GM19468 (cell line): Measurements from ENCODE around the gene USB1.
"Not testable (repeated sequence)": the region's sequence is repeated elsewhere in the genome, so short reads cannot be mapped to it uniquely, and the experiment has no call there.

Experiments used
- ATAC-seq: cut with Tn5 transposase; IDR thresholded peaks from one replicate; pipeline ENCODE4 v1.9.1; 2021; ENCODE audit warnings: mild to moderate bottlenecking, moderate library complexity, moderate number of reproducible peaks; ENCODE audit not compliant: unreplicated experiment; ENCODE audit errors: extremely low read depth

The USB1 gene

DNA sequence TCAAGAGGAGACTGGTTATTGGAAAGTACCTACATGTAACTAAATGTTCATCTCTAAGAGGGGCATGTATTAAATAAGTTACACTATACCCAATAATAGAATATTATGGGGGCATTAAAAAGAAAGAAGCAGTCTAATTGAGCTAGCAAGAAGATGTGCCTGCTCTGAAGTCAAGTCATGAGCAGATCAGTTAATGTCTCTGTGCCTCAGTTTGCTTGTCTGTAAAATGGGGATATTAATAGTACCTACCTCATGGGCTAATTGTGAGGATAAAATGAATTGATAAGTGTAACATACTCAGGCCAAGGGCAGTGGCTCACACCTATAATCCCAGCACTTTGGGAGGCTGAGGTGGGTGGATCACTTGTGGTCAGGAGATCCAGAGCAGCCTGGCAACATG, 33.3 kb upstream of the USB1 start:
- ATAC-seq: no peak

DNA sequence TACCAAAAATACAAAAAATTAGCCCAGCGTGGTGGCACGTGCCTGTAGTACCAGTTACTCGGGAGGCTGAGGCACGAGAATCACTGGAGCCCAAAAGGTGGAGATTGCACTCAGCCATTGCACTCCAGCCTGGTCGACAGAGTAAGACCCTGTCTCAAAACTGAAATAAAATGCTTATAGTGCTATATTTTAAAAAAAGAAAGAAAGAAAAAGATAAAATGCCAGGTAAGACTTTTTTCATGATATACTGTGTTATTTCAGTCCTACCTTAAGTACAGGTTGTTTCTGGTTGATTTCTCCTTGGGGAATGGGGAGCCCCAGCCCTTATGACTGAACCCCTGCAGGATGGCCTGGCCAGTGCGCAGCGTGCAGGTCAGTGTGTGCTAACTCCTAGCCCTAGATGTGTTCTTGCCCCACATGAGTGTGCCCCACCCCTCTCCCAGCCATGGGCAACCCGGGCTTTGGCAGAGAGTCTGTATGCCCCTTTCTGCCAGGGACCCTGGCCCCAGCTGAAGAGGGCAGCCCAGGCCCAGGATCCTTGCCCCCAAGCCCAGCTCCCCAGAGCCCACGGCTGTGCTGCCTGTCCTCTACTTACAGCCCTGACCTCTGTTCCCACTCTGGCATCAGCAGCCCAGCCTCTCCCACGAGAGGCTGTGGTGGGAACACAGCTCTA, 31.6 kb upstream of the USB1 start:
- ATAC-seq: no peak

DNA sequence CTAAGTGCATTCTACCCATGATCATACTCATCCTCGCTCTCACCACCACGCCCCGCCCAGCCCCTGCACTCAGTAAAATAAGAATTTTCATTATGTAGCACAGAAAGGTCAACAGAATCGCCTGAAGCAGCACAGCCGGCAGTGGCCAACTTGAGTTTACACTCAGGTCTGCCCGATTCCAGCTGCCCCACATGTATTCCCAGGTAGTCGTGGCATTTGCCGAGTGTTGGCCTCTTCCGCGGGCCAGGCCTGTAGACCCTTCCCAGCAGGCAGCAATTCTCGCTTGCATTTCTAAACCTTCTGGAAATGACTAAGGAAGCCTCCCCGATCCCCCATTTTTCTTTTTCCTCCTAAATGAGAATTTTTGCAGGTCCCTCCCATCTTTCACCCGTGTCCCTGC, 30.9 kb upstream of the USB1 start:
- ATAC-seq: no peak

DNA sequence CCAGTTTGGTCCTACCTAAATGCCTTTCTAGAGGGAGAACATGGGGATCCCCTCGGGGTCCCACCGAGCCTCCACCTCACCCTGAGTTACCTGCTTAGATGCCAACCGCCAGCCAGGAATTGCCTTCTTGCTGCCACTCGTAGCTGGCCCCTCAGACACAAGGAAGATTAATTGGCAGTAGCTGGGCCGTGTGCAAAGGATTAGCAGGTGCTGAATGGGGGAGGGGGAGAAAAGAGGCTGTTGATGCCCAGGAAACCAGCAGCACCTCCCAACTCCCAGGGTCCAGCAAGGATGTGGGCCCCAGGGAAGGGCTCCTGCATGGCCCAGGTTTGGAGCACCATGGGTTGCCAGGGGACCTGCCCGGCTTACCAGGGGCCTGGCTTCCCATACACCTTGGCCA, 30.2 kb upstream of the USB1 start, which contains the start of gene CNGB1:
Gene CNGB1 (minus strand): TSS at position 159 of the 400 bp plus-strand sequence. CDS start 3,842 bp downstream, outside the sequence.
- ATAC-seq: no peak

DNA sequence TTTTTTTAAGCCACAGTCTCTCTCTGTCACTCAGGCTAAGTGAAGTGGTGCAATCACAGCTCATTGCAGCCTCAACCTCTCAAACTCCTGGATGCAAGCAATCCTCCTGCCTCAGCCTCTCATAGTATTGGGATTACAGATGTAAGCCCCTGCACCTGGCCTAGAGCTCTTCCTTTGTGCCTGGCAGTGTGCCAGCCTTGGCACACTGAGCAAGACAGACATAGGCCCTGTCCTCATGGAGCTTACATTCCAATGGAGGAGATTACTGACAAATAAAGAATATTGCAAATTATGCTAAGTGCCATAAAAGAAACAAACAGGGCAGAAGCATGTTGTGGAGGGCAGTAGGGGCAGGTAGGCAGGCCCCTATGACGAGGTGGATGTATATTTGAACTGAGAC, 29.4 kb upstream of the USB1 start:
- ATAC-seq: no peak

DNA sequence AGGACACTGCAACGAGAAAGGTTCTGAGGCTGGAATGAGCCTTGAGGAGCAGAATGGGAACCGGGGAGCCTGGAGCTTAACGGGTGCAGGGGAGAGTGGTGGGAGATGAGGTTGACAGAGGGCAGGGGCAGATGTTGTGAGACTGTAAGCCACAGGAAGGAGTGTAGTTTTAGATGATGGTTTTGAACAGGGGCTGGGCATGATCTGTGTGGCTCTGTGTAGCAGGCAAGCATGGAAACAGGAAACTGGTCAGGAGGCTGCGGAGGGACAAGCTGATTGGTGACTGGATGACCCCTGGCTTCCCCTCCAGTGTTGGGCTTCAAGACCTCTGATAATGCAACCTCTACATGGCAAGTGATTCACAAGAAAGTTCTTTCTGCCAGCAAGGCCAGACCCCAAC, 28.9 kb upstream of the USB1 start:
- no peak for ATAC-seq

DNA sequence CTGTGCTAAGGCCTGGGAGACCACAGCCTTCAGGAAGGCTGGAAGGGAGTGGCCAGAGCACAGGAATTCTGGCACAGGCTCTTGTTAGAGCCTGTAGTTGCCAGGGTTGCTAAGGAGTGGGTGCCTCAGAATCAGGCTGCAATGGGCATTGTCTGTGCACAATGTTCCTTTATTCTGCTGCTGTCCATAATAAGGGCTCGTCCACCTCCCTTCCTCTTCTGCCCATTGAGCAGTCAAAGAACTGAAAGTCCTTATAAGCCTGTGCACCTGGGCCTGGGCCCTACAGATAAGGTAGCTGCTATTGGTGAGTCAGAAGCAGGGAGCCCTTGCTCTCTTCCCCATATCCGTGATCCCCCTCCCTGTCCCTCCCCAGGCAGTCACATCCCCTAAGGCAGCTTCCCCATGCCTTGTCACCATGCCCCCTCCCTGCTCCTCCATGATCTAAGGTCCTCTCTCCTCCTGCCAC, 24.8 kb upstream of the USB1 start:
- no peak for ATAC-seq

DNA sequence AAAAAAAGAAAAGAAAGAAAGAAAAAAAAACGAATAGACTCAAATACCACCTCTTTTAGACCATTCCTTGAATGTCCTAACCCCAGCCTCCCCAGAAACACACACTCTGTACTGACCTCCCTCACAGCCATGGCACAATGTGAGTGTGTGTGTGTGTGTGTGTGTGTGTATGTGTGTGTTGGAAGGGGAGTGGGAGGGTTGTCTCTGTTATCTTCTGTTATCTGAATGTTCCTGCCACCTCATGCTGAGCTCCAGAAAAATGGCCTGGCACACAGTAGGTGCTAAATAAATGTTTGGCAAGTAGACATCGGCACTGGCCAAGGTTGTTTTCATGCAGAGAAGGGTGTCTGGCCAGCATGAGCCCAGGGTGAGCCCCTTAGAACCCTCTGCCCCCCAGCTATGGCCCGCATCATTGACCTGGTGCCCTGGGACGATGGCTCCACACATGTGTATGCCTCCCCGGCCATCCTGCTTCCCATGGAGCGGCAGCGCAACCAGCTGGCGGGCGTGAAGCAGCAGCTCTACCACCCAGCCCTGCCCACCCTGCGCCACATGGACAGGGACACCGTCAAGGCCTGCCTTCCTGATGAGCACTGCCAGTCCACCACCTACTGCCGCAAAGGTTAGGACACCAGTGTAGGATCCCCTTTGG, 23.7 kb upstream of the USB1 start:
- no peak for ATAC-seq

DNA sequence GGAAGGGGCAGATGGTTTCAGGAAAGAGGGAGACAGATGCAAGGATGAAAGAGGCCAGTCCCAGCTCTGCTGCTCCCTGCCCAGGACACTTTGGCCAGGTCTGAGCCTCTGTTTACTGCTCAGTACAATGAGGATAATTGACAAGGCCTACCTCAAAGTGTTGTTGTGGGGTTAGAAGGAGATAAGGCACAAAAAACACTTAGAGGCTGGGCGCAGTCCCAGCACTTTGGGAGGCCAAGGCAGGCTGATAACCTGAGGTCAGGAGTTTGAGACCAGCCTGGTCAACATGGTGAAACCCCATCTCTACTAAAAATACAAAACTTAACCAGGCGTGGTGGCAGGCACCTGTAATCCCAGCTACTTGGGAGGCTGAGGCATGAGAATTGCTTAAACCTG, 23.1 kb upstream of the USB1 start:
- ATAC-seq: not testable (repeated sequence)

DNA sequence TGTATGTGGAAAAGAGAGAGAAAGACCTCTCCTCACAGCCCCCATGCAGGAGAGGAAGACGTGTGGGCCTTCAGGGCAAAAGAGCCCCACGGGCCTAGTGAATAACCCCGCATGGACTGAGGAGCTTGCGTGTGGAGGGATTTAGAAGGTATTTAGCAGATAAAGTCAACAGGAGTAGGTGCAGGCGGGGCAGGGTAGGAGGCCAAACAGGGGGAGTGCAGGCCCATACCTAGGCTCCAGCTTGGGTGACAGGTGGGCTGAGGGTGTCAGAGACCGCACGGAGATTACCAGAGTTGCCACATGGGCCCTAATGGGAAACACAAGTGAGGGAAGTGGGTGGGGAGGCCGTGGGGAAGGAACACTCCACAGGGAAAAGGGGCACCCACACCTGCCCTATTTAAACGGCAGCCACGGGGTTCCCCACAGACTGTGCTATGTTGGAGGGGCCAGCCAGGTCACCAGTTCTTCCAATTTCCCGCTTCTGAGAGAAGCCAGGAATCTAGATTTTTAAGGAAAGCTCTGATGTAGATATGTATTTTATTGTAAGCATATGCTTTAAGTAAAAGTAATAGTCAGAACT, 22.1 kb upstream of the USB1 start:
- ATAC-seq: no peak

DNA sequence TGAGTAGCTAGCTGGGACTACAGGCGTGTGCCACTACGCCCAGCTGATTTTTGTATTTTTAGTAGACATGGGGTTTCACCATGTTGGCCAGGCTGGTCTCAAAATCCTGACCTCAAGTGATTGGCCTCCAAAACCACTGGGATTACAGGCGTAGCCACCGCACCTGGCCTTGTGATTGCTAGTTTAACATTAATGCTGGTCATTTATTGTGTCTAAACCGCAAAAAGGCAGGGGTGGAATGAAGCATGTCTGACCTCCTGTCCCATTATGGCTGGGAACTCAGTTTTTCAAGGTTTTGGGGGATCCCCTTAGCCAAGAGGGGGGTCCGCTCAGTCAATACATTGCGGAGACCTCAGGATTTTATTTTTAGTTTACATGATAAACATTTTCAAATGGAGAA, 19.6 kb upstream of the USB1 start:
- ATAC-seq: no peak

DNA sequence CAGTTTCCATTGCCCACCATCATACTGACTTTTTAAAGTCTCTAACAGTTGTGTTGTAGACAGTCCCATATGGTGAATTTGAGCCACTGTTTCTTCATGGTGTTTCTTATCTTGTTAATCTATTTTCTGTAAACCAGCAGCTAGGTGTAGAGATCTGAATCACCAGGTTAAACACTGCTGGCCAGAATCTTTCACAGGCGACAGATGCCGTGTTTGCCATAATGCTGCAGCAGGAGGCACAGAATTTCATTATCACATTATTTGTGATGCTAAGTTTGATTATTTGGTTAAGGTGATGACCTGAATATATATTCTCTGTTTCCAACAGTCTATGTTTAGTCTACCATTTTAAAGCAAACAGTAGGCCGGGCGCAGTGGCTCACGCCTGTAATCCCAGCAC, 18.8 kb upstream of the USB1 start:
- ATAC-seq: no peak

DNA sequence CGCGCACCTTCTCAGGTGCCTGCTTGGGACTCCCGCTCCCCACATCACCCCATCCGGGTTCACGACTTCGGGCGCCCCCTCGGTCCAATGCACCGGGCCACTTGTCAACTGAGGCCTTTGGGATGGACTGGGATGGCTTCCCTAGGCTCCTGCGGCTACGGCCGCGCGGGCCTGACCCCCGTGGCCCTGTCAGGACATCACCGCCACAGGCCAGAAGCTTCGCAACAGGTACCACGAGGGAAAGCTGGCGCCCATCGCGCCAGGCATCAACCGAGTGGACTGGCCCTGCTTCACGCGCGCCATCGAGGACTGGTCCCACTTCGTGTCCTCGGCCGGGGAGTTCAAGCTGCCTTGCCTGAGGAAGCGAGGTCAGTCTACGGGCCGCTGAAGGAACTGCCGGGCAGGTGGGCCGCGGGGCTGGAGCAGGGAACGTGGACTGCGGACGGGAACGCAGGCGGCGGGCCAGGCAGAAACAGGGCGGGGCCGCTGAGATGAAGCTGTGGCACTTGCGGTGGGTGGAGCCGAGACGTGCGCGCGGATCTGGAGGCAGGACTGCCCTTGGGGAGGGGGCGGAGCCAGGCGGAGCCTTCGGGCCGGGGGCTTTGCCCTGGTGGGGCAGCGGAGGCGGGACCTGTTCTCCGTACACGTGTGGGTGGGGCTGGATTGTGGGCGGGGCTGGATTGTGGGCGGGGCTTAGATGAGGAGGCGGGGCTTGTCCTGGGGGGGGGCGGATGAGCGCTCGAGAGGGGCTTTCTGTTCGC, 16.6 kb upstream of the USB1 start:
- peak; percentile 53 for ATAC-seq

DNA sequence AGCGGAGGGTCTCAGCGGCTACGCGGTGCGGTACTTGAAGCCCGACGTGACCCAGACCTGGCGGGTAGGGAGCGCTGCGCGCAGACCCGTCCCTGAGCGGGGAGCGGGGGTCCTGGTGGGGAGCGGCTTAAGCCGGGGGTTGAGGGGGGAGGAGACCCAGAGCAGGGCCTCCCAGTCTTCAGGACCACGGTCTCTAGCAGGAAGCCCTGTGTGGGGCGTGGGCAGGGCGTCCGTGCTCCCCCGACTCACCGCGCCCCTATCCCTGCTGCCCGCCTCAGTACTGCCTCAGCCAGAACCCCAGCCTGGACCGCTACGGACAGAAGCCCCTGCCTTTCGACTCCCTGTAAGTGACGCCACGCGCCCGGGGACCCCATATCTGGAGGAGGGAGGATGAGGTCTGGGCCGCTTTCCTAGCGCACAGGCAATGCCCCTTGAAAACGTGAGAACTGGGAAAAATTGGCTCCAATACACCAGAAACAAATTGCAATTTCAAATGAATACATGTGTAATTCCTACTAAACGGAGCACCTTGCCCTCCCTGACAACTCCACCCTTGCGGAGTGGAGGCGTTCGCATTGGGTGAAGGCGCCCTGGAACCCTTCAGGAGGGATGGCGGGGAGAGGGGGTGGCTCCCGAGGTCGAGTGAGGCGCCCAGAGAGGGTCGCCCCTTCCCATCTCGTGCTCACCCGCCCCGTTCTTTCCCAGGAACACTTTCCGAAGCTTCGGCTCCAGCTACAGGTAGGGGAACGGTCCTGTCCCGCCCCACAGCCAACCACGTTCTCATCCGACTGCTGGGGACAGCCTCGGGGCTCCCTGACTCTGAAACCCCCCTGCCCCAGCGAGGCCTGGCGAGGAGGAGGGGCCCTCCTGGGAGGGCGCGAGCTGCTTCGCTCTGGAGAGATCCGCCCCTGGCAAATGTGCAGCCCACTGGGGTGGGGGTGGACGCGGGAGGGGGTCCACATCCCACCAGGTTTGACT, 15.7 kb upstream of the USB1 start:
- ATAC-seq: no peak

DNA sequence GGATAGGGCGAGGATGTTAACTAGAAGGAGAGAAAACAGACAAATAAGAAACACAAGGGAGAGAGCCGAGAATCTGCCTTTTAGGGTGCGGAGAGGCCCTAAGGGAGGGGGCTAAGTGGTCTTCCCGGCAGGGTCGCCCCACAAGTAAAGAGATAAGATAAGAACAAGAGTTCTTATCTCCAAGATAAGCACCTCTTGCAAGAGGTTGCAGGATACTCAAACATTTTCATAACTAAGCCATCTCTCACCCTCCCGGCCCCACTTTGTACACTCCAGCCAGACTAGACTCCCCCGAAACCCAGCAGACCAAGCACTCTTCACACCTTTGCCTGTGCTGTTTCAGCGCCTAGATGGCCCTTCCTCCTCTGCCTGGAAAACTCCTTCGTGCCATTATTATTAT, 15.0 kb upstream of the USB1 start:
- ATAC-seq: no peak

DNA sequence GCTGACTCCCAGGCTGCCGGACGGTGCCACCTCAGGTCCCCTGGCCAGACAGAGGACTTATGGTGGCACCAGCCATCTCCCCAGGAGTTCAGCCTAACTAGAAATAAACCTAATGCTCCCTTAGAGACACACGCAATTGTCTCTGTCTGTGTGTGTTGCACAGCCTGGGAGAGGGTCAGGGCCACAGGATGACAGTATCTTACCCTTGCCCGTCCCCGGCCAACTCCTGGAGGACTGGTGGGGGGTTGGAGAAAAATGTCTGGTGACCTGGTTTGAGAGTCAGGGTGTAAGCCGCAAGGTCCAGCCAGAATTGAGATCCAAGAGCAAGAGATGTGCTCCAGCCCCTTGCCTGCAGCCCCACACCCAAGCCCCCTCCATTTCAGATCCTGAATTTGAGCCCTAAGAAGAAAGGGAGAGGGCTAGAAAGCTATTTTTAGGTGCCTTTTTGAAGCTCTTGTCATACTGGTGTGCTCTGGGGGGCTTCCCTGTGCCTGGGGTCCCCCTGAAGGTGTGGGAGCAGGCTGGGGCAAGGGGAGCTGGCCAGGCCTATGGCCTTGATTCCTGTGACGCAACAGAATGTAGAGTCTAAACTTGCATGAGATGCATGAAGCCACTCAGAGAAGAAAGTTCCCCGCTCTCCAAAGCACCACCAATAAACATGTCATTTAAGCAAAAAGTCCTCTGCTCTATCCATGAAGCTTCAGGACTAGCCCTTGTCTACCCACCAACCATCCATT, 13.6 kb upstream of the USB1 start:
- ATAC-seq: no peak

DNA sequence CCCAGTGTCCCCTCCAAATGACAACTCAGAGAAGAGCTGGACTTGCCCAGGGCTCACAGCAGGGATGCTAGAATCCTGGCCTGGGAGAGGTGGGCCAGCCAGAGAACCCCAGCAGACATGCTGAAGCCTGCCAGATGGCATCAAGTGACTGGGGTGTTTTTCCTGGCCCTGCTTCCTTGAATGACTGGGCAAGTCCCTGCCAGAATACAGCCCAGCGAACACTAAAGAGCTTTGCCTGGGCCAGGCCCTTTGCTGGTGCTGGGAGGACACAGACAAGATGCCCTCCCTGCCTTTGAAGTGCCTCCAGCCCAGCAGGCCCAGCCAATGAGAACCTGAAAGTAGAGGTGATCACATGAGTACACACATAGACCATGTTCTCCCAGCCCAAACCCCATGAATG, 12.3 kb upstream of the USB1 start:
- ATAC-seq: no peak

DNA sequence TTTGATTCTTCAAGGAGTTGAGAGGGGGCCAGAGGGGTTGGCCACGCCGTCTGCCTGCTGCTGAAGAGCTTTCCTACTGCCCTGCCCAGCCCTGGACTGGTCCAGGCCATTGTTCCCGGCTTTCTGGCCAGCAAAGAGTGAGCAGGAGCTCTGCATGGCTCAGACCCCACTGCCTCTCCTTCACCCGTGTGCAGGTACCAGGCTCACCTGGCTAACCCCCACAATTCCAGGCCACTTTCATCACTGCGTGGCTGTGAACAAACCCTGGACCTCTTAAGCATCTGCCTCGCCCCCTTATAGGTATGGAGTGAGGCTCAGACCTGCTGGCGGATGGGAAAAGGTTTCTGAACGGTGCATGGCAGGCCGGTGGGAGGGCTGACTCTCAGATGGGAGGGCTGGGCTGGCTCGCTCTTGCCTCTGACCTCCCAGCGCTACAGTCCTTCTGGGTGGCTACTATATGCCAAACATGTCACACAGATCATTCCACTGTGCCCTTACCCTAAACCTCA, 9.6 kb upstream of the USB1 start:
- ATAC-seq: no peak

DNA sequence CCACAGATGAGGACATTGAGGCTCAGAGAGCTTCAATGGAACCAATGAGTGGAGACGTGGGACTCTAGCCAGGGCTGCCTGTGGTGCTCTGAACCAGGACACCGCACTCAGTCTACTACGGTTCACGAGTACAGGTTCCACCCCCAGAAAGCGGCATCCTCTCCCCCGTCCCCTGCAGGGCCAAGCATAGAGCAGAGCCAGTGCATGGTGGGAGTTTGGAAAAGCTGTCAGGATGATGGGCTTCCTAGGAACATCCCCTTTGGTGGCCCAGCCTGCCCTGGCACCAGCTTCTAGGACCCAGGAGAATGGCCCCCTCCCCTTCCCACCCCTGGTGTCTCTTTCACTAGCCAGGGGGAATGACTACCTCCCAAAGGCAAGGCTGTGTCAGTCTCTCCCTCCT, 9.1 kb upstream of the USB1 start:
- no peak for ATAC-seq
